Suppressor macrophage treated with lipopolysaccharide for 1 hour (primary cell): Measurements from ENCODE around the gene MRPS5.

Experiments
- DNase-seq, 3 donors: peaks; one replicate each; pipeline ENCODE4 v3.0.0-alpha.2; 2020 to 2022

The MRPS5 gene

GRCh38 chr2:95087379-95087778 lies 34.2 kb downstream of the MRPS5 start:
- DNase-seq, result no peak

DNA sequence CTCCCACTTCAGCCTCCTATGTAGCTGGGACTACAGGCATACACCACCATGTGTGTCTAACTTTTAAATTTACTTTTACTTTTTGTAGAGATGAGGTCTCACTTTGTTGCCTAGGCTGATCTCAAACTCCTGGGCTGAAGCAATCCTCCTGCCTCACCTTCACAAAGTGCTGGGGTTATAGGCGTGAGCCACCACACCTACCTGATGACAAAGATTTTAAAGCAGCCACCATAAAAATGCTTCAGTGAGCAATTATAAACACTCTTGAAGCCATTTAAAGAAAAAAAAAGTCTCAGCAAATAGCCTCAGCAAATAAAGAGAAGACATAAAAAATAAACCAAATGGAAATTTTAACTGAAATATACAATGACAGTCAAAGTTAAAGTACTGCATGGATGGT lies 35.6 kb downstream of the MRPS5 start:
- no peak for DNase-seq

DNA sequence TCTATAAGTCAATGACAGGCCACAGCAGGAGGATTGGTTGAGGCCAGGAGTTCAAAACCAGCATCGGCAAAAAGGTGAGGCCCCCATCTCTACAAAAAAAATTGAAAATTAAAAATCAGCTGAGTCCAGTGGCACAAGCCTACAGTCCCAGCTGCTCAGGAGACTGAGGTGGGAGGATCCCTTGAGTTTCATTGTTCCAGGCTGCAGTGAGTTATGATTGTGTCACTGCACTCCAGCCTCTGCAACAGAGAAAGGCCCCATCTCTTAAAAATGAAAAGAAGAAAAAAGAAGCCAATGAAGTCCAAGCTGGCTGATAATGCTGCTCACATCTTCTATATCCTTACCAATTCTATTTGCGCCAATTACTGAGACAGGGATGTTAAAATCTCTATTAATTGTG lies 39.1 kb downstream of the MRPS5 start:
- no peak for DNase-seq

DNA sequence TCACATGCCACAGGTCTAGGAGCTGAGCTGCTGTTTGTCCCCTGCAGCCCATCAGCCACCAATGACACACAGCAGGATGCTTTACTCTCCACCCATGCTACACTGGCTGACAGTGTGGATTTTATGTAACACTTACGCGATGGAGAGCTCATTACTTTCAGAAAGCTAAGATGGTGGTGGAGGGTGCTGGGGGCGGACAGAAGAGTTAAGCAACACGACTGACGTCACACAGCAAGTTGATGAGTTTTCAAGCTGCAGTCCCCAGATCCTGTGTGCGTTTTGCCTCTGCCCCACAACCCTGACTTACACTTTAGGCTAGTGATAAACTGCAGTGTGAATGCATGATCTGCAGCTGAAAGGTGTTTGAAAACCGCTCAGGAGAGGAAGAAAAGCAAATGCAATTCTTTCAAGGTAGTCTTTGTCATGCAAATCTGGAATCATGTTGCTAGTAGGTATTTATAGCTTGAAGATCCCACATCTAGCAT lies 42.4 kb downstream of the MRPS5 start:
- peak in 2 of 3 donors; percentile 5 to 10 for DNase-seq

GRCh38 chr2:95077861-95078603 lies 43.6 kb downstream of the MRPS5 start:
- no peak for DNase-seq

GRCh38 chr2:95077530-95077825 lies 44.1 kb downstream of the MRPS5 start:
- peak in 1 of 3 donors; percentile 5 for DNase-seq

DNA sequence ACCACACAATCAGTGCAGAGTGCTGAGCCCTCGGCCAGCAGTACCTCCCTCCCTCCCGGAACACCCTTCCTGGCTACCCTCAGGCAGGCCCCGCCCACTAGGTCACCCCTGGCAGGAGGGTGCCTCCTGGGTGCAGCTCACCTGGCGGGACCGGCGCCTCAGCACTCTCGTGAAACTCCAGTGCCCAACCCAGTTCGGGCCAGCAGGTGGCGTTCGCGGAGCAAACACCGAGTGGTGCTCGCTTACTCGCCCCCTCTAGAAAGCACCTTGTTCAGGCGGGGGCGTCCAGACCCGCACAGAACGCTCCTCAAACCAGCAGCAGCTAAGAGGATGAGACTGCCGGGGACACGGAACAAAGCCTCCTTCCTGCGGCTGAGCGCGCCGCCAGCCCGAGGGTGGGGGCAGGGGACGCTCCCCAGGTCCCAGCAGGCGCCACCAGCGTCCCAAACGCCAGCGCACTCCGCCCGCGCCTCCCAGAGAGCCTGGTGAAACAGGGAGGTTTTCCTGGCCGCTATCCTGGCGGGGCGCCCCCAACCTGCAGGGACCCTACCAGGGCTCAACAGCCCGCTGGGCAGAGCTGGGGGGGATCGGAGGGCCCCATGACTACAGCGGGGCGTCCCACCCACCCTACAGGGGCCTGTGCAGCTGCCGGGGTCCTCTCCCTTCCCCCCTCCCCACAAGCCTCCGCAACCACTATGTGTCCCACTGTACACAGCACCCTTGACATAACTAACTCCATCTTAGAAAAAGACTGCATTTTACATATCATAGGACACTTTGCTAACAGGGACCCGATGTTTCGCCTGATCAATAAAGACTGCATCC lies 44.7 kb downstream of the MRPS5 start:
- DNase-seq, result peak; percentile 57 to 78 (median 61)

- no peak for DNase-seq
Measured at GRCh38 chr2:95075440-95076132, 46.0 kb downstream of the MRPS5 start.

DNA sequence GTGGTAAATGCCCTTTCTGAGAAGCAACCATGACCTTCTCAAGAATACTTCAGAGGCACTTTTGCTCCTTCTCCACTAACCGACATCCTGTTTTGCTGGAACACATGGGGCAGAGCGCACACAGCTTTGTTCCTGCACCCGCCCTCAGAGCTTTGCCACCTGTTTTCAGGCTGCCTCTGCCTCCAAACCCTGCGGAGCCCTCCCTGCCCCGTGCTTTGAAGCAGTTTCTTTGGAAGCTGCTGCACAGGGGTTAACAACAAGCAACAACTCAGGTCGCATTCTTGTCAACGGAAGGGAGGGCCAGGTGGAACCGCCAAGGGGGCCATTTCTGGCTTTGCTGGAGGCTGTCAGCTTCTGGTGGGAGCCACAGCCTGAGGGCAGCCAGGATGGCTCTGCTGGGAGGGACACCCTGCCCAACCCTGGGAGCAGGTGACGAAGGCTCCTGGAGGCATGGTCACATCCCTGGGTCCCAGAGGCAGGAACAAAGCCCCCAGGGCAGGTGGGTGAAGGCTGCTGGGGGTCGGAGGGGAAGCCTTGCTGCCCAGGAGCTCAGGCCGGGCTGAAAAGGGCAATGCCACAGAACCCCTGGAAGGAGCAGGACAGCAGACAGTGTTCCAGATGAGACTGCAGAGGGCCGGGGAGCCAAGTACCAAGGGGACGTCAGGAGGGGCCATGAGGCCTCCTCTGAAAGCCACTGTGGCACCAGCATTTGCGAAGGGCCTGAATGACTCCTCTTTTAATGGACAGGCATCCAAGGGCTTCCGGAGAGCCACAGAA lies 46.8 kb downstream of the MRPS5 start:
- no peak for DNase-seq

DNA sequence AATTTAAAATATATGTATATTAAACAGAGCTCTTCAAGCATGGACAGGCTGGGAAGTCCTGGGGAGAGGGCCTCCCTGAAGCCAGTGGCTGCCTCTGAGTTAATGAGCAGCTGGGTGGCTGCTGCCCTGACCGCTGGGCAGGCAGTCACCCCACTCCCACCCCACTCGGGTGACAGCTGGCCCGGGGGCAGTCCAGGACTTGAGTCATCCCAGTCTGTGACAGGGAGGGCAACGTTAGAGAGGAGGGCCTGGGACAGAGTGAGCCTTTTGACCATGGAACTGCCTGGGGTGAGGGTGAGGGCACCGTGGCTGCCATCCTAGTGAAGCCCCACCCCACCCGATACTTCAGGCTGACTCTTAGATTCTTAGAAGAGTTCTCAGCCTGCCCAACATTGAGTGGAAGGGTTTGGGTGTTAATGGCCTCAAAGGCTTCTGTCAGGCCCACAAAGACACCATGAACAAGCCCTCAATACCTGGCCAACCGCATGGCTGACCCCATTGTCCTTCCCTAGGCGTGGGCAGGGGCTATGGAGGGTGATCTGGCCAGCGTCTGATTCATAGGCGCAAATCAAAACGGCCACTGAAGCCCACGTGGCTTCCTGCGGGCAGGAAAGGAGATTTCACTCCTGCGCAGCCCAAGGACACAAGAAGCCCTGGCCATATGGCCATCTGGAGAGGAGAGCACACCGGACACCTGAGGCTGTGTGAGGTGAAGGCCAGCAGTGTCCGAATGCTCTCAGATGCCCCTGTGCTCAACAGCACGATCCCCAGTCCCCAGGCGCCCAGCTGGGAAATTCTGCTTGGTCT lies 47.5 kb downstream of the MRPS5 start:
- no peak for DNase-seq

DNA sequence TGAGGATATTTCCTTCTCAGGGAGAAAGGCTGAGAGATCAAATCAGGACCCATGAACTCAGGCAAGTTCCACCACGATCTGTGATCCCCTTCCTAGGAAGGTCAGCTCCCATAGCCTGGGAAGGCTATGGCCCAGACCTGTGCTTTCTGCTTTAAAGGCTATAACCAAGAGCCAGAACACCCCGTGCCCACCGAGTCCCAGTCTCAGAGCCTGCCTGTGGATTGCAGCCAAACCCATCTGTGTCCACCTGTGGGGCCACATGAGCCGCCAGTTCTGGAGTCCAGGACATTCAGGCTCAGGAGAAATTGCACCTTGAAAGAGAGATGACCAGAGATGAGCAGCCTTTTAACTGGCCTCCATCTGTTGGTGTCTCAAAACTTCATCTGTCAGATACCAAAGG lies 49.2 kb downstream of the MRPS5 start:
- DNase-seq, result no peak

GRCh38 chr2:95071856-95072255 lies 49.8 kb downstream of the MRPS5 start:
- no peak for DNase-seq

DNA sequence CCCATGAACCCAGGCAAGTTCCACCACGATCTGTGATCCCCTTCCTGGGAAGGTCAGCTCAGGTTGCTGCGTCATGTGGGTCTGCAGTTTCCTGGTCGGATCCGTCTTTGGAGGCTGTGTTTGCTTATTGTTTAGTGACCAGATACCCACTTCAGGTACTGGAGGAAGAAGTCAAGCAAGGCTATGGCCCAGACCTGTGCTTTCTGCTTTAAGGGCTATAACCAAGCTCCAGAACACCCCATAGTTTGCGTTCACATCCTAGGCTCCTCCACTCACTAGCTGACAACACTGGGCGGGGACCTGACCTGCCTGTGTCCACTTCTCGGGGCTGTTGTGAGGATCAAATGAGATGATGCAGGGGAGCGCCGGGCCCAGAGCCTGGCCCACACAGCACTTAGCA lies 52.1 kb downstream of the MRPS5 start:
- DNase-seq, result no peak

DNA sequence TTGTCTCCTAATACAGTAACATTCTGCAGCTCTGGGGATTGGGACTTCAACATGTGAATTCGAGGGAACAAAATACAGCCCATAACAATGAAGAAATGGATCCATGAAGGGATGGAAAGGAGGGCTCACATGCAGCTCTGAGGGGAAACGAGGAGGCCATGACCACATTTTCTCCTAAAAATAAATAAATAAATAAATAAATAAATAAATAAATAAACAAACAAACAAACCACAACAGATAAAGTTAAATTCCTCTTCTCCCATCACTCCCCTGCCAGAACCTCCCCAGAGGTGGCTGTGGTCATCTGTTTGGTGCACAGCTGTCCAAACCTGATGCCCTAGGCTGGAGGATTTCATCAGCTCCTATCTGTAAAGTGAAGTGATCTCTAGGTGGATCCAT lies 53.4 kb downstream of the MRPS5 start:
- DNase-seq, result no peak

- no peak for DNase-seq
Measured at GRCh38 chr2:95063086-95063958, 58.3 kb downstream of the MRPS5 start.

DNA sequence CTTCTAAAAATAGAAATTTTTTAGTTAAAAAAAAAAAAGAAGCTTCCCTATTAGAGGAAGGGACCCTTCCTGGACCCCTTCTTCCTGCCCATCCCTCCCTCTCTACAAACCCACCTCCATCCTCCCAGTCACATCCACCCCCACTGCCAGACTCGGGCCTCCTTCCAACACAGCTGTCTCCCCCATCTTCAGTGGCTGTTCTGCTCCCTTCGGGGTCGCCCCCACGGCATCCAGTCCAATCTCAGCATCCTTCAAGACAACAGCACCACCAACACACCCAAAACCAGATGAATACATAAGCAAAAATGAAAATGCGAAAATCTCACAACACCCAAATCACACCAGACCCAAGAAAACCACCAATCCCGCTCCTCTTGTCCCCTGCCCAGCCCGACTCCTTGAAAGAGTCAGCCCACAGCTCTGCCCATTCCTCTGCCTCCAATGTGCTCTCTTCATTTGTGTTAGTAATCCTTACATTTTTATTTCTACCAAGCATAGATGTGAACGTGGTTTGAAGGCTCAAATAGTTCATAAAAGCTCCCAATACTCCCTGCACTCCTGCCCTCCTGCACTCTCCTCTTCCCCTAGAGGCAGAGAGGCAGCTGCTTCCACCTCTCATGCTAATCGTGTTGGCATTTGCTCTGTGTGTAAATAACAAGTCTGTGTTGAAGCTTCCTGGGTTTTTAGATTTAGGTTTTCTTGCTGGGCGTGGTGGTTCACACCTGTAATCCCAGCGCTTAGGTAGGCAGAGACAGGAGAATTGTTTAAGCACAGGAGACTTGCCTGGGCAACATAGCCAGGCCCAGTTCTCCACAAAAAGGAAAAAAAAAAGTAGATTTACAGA lies 59.1 kb downstream of the MRPS5 start:
- DNase-seq, result no peak

- no peak for DNase-seq
Measured at GRCh38 chr2:95061601-95062183, 59.9 kb downstream of the MRPS5 start.

- DNase-seq, result no peak
Measured at GRCh38 chr2:95061119-95061512, 60.5 kb downstream of the MRPS5 start.

- DNase-seq, result no peak
Measured at GRCh38 chr2:95060446-95061118, 61.0 kb downstream of the MRPS5 start.
